ENCODE results near the gene EPN2.

DNA sequence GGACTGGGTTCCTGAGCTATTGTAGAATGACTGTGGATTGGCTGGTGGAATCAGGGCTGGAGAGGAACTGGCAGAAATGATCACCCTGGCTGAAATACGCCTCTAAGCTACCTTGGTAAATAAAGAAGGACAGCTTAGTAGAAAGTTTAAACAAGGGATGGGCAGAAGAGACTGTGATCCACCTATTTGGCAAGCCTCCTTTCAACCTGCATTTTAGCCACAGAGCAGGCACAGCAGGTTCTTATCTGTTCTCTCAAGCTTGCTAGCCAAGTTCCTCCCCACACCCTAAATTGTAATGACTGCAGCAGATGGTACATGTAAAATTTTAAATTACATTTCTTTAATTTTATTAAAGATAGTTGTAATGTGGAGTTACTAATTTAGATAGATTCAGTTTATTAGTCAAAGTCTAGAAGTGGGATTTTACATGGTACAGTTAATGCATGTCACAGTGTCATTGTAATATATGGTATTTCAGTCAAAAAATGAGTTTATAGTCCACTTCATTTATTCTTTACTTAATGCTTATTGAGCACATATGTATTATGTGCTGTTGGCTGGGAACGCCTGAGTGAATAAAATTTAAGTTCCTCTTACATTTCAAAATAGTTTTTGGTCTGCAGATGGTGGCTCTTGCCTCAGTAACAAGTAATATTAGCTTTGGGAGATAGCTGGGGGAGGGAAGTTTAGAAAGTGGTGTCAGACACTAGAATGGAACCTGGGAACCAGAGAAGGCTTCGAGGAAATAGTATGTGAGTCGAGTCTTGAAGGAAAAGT is 11.2 kb downstream of the EPN2 start:
- TF ChIP-seq EZH2 (IDR thresholded peaks at IDR 0.05; ENCODE audit: borderline replicate concordance, insufficient read depth, low read length, poor library complexity, severe bottlenecking) (no peak), RAD21 (conservative IDR thresholded peaks at IDR 0.05) (no peak), EP300 (conservative IDR thresholded peaks at IDR 0.05; ENCODE audit: poor library complexity, severe bottlenecking) (no peak), TAF1 (IDR thresholded peaks at IDR 0.05; ENCODE audit: low read depth) (no peak), POLR2AphosphoS5 (IDR thresholded peaks at IDR 0.05) (no peak), SMC3 (conservative IDR thresholded peaks at IDR 0.05; ENCODE audit: poor library complexity) (no peak)
- TF ChIP-seq, protein P1, sequence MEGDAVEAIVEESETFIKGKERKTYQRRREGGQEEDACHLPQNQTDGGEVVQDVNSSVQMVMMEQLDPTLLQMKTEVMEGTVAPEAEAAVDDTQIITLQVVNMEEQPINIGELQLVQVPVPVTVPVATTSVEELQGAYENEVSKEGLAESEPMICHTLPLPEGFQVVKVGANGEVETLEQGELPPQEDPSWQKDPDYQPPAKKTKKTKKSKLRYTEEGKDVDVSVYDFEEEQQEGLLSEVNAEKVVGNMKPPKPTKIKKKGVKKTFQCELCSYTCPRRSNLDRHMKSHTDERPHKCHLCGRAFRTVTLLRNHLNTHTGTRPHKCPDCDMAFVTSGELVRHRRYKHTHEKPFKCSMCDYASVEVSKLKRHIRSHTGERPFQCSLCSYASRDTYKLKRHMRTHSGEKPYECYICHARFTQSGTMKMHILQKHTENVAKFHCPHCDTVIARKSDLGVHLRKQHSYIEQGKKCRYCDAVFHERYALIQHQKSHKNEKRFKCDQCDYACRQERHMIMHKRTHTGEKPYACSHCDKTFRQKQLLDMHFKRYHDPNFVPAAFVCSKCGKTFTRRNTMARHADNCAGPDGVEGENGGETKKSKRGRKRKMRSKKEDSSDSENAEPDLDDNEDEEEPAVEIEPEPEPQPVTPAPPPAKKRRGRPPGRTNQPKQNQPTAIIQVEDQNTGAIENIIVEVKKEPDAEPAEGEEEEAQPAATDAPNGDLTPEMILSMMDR (IDR thresholded peaks at IDR 0.05; ENCODE audit: poor library complexity, severe bottlenecking), result no peak
- TF ChIP-seq, protein P2, sequence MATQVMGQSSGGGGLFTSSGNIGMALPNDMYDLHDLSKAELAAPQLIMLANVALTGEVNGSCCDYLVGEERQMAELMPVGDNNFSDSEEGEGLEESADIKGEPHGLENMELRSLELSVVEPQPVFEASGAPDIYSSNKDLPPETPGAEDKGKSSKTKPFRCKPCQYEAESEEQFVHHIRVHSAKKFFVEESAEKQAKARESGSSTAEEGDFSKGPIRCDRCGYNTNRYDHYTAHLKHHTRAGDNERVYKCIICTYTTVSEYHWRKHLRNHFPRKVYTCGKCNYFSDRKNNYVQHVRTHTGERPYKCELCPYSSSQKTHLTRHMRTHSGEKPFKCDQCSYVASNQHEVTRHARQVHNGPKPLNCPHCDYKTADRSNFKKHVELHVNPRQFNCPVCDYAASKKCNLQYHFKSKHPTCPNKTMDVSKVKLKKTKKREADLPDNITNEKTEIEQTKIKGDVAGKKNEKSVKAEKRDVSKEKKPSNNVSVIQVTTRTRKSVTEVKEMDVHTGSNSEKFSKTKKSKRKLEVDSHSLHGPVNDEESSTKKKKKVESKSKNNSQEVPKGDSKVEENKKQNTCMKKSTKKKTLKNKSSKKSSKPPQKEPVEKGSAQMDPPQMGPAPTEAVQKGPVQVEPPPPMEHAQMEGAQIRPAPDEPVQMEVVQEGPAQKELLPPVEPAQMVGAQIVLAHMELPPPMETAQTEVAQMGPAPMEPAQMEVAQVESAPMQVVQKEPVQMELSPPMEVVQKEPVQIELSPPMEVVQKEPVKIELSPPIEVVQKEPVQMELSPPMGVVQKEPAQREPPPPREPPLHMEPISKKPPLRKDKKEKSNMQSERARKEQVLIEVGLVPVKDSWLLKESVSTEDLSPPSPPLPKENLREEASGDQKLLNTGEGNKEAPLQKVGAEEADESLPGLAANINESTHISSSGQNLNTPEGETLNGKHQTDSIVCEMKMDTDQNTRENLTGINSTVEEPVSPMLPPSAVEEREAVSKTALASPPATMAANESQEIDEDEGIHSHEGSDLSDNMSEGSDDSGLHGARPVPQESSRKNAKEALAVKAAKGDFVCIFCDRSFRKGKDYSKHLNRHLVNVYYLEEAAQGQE (IDR thresholded peaks at IDR 0.05; ENCODE audit: borderline replicate concordance), result no peak
